GM19238 (cell line): Measurements from ENCODE around the gene BCL7B.
"Not testable (repeated sequence)": the region's sequence is repeated elsewhere in the genome, so short reads cannot be mapped to it uniquely, and the experiment has no call there.

Source experiments
- DNase-seq: peaks from one replicate; pipeline ENCODE4 v3.0.0; 2011; ENCODE audit warnings: low spot score; ENCODE audit not compliant: insufficient read length

Gene BCL7B

GRCh38 chr7:73573276-73573675 lies 15.8 kb upstream of the BCL7B start:
- no peak for DNase-seq

DNA sequence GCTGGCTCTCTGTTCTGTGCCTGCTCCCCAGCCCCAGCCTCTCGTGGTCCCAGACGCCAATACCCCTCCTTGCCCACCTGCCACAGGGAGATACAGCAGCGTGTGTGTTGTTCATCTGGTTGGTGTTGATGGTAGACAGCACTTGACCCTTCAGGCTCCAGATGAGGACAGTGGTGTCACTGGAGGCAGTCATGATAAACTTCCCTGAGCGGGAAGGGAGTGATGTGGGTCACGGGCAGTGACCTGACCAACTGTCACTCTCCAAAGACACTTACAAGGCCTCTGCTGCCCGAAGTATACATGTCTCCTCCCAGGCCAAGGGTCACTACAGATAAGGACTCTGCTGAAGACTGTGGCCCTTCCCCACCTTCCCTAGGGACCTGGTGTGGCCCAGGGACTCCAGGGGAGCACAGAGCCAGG lies 15.3 kb upstream of the BCL7B start:
- no peak for DNase-seq

GRCh38 chr7:73570977-73571376 lies 13.5 kb upstream of the BCL7B start:
- no peak for DNase-seq

- DNase-seq, result no peak
These were observed 13.0 kb upstream of the BCL7B start for GRCh38 chr7:73570521-73570920.

GRCh38 chr7:73569042-73569608 lies 11.6 kb upstream of the BCL7B start:
- no peak for DNase-seq

DNA sequence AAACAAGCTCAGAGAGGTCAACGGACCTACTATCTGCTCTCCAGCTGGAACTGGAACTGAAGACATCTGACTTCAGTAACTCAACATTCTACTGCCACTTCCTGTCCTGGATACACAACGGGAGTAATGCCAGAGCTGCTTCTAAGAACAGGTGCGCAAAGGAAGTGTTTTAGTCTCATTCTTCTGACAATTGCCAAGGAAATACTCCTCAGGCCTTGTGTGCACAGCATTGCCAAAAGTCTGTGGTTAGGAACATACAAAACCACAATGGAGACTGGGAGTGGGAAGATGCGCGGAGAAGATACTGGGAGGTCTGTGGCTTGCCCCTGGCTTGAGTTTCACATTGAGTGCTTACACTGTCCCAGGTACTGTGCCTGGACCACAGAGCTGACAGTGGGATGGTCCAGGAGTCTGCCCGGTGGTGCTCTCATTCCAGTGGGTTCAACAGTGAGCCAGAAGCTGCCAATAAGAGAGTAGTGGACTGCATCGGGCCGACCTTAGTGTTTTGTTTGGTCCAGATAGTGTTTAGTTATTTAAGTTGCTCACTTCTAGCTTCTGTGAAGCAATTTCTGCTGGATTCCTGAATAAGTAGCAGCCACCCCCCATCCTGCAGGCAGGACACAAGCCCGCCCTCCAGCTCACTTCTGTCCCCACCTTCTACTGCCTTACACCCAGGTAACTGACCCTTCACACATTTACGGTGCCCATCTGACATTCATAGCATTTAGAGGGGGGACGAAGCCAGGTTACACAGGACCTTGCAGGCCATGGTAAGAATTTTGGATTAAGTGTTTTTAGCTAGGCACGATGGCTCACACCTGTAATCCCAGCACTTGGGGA lies 10.6 kb upstream of the BCL7B start:
- no peak for DNase-seq

- no peak for DNase-seq
These were observed 9.7 kb upstream of the BCL7B start for GRCh38 chr7:73567140-73567539.

DNA sequence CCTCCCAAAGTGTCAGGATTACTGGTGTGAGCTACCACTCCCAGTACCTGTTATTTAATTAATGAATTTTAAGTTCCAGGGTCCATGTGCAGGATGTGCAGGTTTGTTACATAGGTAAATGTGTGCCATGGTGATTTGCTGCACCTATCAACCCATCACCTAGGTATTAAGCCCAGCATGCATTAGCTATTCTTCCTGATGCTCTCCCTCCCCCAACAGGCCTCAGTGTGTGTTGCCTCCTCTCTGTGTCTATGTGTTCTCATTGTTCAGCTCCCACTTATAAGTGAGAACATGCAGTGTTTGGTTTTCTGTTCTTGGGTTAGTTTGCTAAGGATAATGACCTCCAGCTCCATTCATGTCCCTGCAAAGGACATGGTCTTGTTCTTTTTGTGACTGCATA lies 8.9 kb upstream of the BCL7B start:
- DNase-seq, result not testable (repeated sequence)

DNA sequence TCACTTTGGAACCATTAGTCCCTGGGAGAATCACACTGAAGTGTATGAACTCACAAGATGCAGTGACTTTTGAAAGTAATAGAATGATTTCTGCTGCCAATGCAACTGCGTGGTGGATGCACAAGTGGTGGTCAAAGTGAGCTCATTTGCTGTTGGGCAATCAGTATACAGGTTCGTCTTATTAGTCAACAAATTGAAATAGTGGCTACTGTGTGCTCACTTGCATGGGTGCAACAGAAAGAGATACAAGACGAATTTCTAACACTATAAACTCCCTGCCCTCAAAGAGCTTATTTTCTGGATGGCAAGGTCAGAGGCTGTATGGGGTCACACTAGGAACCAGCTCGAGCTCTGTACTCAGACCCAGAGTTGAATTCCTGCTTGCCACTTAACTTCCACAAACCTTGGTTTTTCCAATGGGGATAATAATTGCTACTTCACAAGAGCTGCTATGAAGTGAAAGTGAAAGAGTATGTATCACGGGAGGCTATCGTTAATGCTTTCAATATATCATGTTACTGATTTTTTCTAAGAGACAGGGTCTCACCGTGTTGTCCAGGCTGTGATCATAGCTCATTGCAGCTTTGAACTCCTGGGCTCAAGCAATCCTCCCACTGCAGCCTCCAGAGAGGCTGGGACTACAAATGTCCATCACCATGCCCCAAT lies 8.3 kb upstream of the BCL7B start:
- no peak for DNase-seq

DNA sequence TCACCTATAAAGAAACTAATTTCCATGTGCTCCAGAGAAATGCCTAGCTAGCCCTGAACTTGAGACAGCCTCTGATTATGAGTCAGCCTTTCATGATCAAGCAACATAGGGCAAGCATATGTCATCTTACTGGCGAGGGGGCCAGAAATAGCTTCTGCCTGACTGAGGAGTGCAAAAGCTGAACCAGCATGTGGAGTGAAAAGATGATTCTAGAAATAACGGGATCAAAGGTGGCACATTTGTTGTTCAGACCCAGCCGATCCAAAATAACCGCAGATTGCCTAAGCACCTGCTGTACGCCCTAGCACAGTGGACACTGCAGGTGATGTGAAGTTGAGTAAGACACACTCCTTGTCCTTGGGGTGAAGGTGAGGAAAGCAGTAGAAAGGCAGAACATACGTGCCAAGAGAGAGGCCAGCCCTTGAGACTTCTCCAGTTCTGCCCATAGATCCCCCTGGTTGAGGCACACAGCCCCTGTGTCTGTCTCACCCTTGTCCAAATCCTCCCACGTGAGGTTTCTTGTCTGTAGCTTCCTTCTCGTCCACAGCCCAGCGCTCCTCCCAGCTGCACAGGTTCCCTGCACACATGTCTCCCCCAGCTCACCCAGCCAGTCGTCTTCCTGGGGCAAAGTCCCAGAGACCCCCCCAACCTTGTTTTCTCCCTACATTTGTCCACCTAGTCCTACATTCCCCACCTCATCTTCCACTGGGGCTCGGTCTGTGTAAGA lies 2.8 kb upstream of the BCL7B start:
- DNase-seq, result no peak

DNA sequence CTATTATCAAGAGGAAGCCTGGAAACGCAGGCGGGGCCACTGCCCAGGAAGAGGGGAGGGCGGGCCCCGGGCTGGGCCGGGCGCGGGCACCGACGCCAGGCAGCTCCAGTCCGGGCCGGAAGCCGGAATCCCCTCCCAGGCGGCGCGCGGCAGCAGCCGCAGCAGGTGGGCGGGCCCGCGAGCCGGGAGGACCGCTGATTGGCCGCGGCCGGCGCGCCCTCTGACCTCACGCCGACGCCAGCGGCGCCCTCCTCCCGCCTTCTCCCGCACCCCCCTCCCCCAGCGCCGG lies 438 bp downstream of the BCL7B start:
- peak; percentile 99 for DNase-seq

DNA sequence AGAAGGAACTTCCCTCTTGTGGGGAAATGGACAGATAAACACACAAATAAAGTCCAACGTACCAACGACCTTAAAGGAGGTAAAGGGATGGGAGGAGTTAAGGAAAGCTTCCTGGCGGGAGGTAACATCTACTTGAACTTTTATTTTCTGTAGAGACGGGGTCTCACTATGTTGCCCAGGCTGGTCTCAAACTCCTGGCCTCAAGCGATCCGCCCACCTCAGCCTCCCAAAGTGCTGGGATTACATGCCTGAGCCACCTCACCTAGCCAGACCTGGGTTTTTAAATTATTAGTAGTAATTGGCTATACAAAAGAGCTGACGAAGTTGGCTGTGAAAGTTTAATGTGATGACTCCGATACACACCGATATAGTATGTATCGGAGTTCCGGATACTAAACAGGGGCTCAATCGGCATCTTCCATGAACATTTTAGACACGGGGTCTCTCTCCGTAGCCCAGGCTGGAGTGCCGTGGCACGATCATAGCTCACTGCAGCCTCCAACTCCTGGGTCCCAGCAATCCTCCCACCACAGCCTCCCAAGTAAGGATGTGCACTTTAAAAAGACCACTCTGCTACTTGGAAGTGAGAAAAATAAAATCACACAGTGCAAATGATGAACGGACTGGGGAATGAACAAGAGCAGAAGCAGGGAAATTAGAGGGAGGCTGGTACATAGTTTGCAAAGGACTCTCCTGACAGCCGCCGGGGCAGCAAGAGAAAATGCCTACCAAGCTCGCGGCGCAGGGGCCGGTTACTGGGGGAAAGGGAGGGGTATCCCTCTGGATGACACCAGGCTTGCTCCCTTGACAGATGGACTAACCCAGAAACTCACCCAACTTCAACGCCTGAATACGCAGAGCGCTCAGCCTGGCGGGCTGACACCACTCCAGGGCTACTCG lies 1.0 kb downstream of the BCL7B start:
- DNase-seq, result no peak

- no peak for DNase-seq
These were observed 2.0 kb downstream of the BCL7B start for GRCh38 chr7:73555411-73555982.

DNA sequence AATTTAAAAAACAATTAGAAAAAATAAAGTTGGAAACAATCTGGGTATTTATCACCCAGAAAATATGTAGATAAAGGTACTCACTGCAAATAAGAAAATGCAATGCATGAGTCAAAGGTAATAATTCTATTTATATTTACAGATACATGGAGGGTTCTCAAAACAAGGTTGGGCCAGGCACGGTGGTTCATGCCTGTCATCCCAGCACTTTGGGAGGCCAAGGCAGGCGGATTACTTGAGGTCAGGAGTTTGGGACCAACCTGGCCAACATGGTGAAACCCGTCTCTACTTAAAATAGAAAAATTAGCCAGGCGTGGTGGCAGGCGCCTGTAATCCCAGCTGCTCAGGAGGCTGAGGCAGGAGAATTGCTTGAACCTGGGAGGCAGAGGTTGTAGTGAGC lies 7.4 kb downstream of the BCL7B start:
- DNase-seq, result not testable (repeated sequence)

DNA sequence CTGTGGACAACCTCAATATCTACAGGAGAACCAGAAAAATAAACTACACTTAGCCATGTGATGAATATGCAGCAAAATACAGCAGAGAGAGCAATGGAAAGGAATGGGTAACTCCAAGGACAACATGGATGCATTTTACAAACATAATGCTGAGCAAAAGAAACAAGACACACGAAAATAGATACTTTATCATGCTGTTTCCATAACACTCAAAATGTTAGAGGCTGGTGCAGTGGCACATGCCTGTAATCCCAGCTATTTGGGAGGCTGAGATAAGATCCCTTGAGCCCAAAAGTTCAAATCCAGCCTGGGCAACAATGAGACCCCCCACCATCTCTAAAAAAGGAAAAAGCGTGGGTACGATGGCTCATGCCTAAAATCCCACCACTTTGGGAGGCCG lies 8.3 kb downstream of the BCL7B start:
- no peak for DNase-seq

DNA sequence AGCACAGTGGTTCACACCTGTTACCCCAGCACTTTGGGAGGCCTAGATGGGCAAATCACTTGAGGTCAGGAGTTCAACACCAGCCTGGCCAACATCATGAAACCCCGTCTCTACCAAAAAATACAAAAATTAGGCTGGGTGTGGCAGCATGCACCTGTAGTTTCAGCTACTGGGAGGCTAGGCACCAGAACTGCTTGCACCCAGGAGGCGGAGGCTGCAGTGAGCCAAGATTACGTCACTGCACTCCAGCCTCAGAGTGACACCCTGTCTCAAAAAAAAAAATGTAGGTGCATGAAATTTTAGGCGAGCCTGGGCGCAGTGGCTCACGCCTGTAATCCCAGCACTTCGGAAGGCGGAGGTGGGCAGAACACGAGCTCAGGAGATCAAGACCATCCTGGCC lies 9.6 kb downstream of the BCL7B start:
- DNase-seq, result no peak

DNA sequence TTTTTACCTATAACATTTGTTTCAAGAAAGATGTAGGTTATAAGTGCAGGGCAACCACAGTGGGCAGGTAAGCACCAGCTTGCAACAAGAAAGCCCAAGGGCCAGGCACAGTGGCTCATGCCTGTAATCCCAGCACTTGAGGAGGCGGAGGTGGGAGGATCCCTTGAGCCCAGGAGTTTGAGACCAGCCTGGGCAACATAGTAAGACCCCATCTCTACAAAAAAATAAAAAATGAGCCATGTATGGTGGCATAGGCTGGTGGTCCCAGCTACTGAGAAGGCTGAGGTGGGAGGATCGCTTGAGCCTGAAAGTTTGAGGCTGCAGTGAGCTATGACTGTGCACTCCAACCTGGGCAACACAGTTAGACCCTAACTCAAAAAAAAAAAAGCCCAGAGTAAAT lies 12.8 kb downstream of the BCL7B start:
- DNase-seq, result no peak

DNA sequence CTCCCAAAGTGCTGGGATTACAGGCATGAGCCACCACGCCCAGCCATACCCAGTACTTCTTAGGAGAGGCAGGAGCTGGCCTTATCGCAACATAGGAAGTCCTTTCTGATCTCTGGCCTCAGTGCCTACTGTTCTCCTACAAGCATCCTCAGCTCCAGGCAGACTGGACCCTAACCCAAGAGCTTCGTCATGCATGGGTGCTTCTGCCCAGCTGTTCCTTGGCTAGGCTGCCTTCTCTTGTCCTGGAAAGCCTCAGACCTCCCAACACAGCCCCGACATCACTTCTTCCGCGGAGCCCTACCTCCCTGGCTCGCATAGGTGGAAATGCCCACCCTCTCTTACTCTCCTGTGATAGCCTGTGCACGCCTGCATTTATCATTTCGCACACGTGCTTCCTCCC lies 15.8 kb downstream of the BCL7B start:
- no peak for DNase-seq

GRCh38 chr7:73539709-73540108 lies 17.8 kb downstream of the BCL7B start:
- DNase-seq, result no peak

GRCh38 chr7:73538510-73538909 lies 19.0 kb downstream of the BCL7B start:
- DNase-seq, result not testable (repeated sequence)

DNA sequence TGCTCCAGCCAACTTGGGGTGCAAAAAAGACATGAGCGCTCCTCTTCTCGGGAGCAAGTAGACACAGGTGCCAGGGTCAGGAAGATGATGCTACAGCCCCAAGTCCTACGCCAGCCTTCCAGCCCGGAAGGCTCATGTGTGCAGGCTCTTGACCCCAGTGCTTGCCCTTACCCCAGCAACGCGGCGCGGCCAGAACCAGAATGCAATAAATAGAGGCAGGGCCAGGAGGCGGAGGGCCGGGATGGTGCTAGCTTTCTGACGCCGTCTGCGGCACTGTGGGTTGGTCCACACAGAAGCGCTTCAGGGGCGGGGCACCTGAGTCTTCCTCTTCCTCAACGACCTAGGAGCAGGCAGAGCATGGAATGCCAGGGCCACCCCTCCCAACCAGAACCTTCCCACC lies 20.4 kb downstream of the BCL7B start:
- DNase-seq, result no peak
